ENCODE data around the gene SERPINB7.

DNA sequence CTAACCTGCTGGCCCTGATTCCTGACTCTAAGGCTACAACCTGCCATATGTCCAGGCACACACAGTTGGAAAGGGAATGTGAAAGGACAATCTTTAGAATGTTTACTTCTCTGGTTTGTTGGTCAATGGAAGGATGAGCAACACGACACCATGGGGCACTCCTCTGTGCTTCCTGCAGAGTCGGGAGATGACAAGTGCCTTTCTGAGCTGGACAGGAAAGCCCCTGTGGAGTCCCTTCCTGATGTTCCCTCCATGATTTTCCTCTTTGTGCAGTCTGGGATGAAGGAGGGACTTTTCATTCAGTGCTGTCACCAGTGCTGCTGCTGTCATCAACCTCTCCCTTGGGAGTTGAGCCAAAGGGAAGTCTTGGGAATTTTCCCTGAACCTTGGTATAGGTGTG is 22.6 kb upstream of the SERPINB7 start:
- TF ChIP-seq, protein P1, sequence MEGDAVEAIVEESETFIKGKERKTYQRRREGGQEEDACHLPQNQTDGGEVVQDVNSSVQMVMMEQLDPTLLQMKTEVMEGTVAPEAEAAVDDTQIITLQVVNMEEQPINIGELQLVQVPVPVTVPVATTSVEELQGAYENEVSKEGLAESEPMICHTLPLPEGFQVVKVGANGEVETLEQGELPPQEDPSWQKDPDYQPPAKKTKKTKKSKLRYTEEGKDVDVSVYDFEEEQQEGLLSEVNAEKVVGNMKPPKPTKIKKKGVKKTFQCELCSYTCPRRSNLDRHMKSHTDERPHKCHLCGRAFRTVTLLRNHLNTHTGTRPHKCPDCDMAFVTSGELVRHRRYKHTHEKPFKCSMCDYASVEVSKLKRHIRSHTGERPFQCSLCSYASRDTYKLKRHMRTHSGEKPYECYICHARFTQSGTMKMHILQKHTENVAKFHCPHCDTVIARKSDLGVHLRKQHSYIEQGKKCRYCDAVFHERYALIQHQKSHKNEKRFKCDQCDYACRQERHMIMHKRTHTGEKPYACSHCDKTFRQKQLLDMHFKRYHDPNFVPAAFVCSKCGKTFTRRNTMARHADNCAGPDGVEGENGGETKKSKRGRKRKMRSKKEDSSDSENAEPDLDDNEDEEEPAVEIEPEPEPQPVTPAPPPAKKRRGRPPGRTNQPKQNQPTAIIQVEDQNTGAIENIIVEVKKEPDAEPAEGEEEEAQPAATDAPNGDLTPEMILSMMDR (IDR thresholded peaks at IDR 0.05), result no peak
- no peak for TF ChIP-seq SMC3 (IDR thresholded peaks at IDR 0.05; ENCODE audit: low read depth, low read length)

Measured in SK-N-SH (cell line).